ENCODE data around the gene CLDN16. TPM values are rescaled to one million over a fixed set of nuclear protein-coding genes. Genes with fewer than 3 reads are reported as not detected.

CLDN16 gene
- total and polyA plus RNA-seq, 2 experiments from 2014 or later, result 0.39 to 0.77 TPM

- no peak for DNase-seq (ENCODE audit: low spot score)
- no peak overlapping the region for H3K4me3 ChIP-seq
Measured at GRCh38 chr3:190429681-190430080, 41.7 kb downstream of the CLDN16 start.

GRCh38 chr3:190430906-190431305 is 42.9 kb downstream of the CLDN16 start:
- Histone ChIP-seq H3K27ac (no peak overlapping the region), H3K36me3 (replicated peaks; ENCODE audit: insufficient read depth, low read depth) (no peaks in the 10 kb centered on the region), H3K4me1 (ENCODE audit: insufficient read depth) (no peaks in the 10 kb centered on the region), H3K9me3 (ENCODE audit: low read depth) (no peaks in the 10 kb centered on the region), H3K4me3 (no peak overlapping the region), H3K9me2 (replicated peaks; ENCODE audit: insufficient read depth) (no peaks in the 10 kb centered on the region), H3K79me2 (no peaks in the 10 kb centered on the region), H4K20me1 (ENCODE audit: insufficient read depth, poor library complexity, severe bottlenecking) (no peaks in the 10 kb centered on the region), H3K27me3 (no peaks in the 10 kb centered on the region), H2AFZ (no peak overlapping the region), H3K4me2 (no peak overlapping the region)
- no peak for DNase-seq (ENCODE audit: low spot score)
- TF ChIP-seq CTCF (IDR thresholded peaks at IDR 0.05; ENCODE audit: poor library complexity) (no peak), EZH2 (IDR thresholded peaks at IDR 0.05; ENCODE audit: borderline replicate concordance) (no peak), EZH2phosphoT487 (IDR thresholded peaks at IDR 0.05; ENCODE audit: low read depth, severe bottlenecking, unreplicated experiment) (no peak)
- 69% methylated on average over 2 of the region's 2 CpGs for WGBS (ENCODE audit: low lambda C conversion rate, missing lambda C conversion rate)

More at GRCh38 chr3:190429681-190430080, 41.7 kb downstream of the CLDN16 start:
- TF ChIP-seq CTCF (IDR thresholded peaks at IDR 0.05; ENCODE audit: poor library complexity), result no peak
- no peak for TF ChIP-seq EZH2phosphoT487 (IDR thresholded peaks at IDR 0.05; ENCODE audit: low read depth, severe bottlenecking, unreplicated experiment)
- TF ChIP-seq EZH2 (IDR thresholded peaks at IDR 0.05; ENCODE audit: borderline replicate concordance), result no peak
- no peak overlapping the region for H3K27ac ChIP-seq
- no peak overlapping the region for H2AFZ ChIP-seq
- no peaks in the 10 kb centered on the region for H3K9me2 ChIP-seq (replicated peaks; ENCODE audit: insufficient read depth)
- no peaks in the 10 kb centered on the region for H3K9me3 ChIP-seq (ENCODE audit: low read depth)
- no peaks in the 10 kb centered on the region for H3K79me2 ChIP-seq
- no peaks in the 10 kb centered on the region for H4K20me1 ChIP-seq (ENCODE audit: insufficient read depth, poor library complexity, severe bottlenecking)
- no peaks in the 10 kb centered on the region for H3K36me3 ChIP-seq (replicated peaks; ENCODE audit: insufficient read depth, low read depth)
- WGBS (ENCODE audit: low lambda C conversion rate, missing lambda C conversion rate), result 98% methylated on average over 2 of the region's 2 CpGs
- no peak overlapping the region for H3K4me2 ChIP-seq
- no peaks in the 10 kb centered on the region for H3K4me1 ChIP-seq (ENCODE audit: insufficient read depth)
- no peaks in the 10 kb centered on the region for H3K27me3 ChIP-seq

GRCh38 chr3:190432216-190432615 is 44.3 kb downstream of the CLDN16 start:
- Histone ChIP-seq H3K9me2 (replicated peaks; ENCODE audit: insufficient read depth) (no peaks in the 10 kb centered on the region), H3K27me3 (no peaks in the 10 kb centered on the region), H4K20me1 (ENCODE audit: insufficient read depth, poor library complexity, severe bottlenecking) (no peaks in the 10 kb centered on the region), H3K4me2 (no peak overlapping the region), H3K4me1 (ENCODE audit: insufficient read depth) (no peaks in the 10 kb centered on the region), H3K27ac (no peak overlapping the region), H3K79me2 (no peaks in the 10 kb centered on the region), H3K4me3 (no peak overlapping the region), H3K36me3 (replicated peaks; ENCODE audit: insufficient read depth, low read depth) (no peaks in the 10 kb centered on the region), H2AFZ (no peak overlapping the region), H3K9me3 (ENCODE audit: low read depth) (no peaks in the 10 kb centered on the region)
- no peak for TF ChIP-seq EZH2phosphoT487 (IDR thresholded peaks at IDR 0.05; ENCODE audit: low read depth, severe bottlenecking, unreplicated experiment)
- TF ChIP-seq EZH2 (IDR thresholded peaks at IDR 0.05; ENCODE audit: borderline replicate concordance), result no peak
- no peak for TF ChIP-seq CTCF (IDR thresholded peaks at IDR 0.05; ENCODE audit: poor library complexity)
- DNase-seq (ENCODE audit: low spot score), result no peak

GRCh38 chr3:190433626-190434025 is 45.7 kb downstream of the CLDN16 start:
- no peaks in the 10 kb centered on the region for H3K79me2 ChIP-seq
- no peak overlapping the region for H3K4me3 ChIP-seq
- H3K9me2 ChIP-seq (replicated peaks; ENCODE audit: insufficient read depth), result no peaks in the 10 kb centered on the region
- H3K36me3 ChIP-seq (replicated peaks; ENCODE audit: insufficient read depth, low read depth), result no peaks in the 10 kb centered on the region
- TF ChIP-seq CTCF (IDR thresholded peaks at IDR 0.05; ENCODE audit: poor library complexity) (no peak), EZH2phosphoT487 (IDR thresholded peaks at IDR 0.05; ENCODE audit: low read depth, severe bottlenecking, unreplicated experiment) (no peak), EZH2 (IDR thresholded peaks at IDR 0.05; ENCODE audit: borderline replicate concordance) (no peak)
- H3K27ac ChIP-seq, result no peak overlapping the region
- no peaks in the 10 kb centered on the region for H3K9me3 ChIP-seq (ENCODE audit: low read depth)
- H3K4me1 ChIP-seq (ENCODE audit: insufficient read depth), result no peaks in the 10 kb centered on the region
- no peak overlapping the region for H3K4me2 ChIP-seq
- 92% methylated on average over 4 of the region's 4 CpGs for WGBS (ENCODE audit: low lambda C conversion rate, missing lambda C conversion rate)
- H4K20me1 ChIP-seq (ENCODE audit: insufficient read depth, poor library complexity, severe bottlenecking), result no peaks in the 10 kb centered on the region
- DNase-seq (ENCODE audit: low spot score), result no peak
- H2AFZ ChIP-seq, result no peak overlapping the region
- H3K27me3 ChIP-seq, result no peaks in the 10 kb centered on the region

Measured in hepatocyte (in vitro differentiated cells).